Uterus (tissue), 4 donors: ENCODE data around the gene ANXA10. TPM values are rescaled to one million over a fixed set of nuclear protein-coding genes. Genes with fewer than 3 reads are reported as not detected.

Experiments
- DNase-seq, 2 donors: peaks; one replicate each; pipeline ENCODE4 v3.0.0-alpha.2; 2019 to 2020
- H3K27ac ChIP-seq, 2 donors: fragments of 200-600 bp; sonication (generic); 1 replicate in 1 of 2; 2 replicates in 1 of 2; pipeline ENCODE4 v1.5.1; 2016 to 2018
- H3K27me3 ChIP-seq, 2 donors: fragments of 200-600 bp; sonication (generic); one replicate each; pipeline ENCODE4 v1.5.1; 2018 to 2019; ENCODE audit warnings: control low read depth in 1 of 2
- H3K36me3 ChIP-seq, 2 donors: fragments of 200-600 bp; sonication (generic); one replicate each; pipeline ENCODE4 v1.5.1; 2019; ENCODE audit warnings: control low read depth in 1 of 2
- H3K4me1 ChIP-seq, 2 donors: fragments of 200-600 bp; sonication (generic); one replicate each; pipeline ENCODE4 v1.5.1; 2018 to 2019; ENCODE audit warnings: control low read depth in 1 of 2
- H3K4me3 ChIP-seq, 2 donors: fragments of 200-600 bp; sonication (generic); 1 replicate in 1 of 2; 2 replicates in 1 of 2; pipeline ENCODE4 v1.5.1; 2018 to 2019; ENCODE audit warnings: mild to moderate bottlenecking in 1 of 2
- H3K9me3 ChIP-seq, 2 donors: fragments of 200-600 bp; sonication (generic); one replicate each; pipeline ENCODE4 v1.5.1; 2019; ENCODE audit warnings: control low read depth in 1 of 2
- POLR2A ChIP-seq, 2 donors: fragments of 450-650 bp; IDR thresholded peaks; one replicate each; pipeline ENCODE4 v1.6.1; 2016; ENCODE audit warnings: antibody characterized with exemption in 2 of 2, mild to moderate bottlenecking in 1 of 2, moderate library complexity in 1 of 2
- intact Hi-C: fragments of 100-400 bp; cut with DNase I; formaldehyde crosslinking; loops from one replicate; pipeline ENCODE4 v1.15.1; 2023; ENCODE audit warnings: low total_unique reads
- total RNA-seq, 4 donors: library from RNA; depleted of rRNA in 3 of 4; stranded (reverse); fragments of >200 nt in 3 of 4; gene quantifications; one replicate each; pipeline versions ENCODE4 v1.1.0 to v1.2.4, GENCODE V29; 2014 to 2023
- TF ChIP-seq, protein P1 (sequence below), 4 experiments: fragments of 200-600 bp in 2 of 4; fragments of 450-650 bp in 2 of 4; sonication (generic) in 2 of 4; IDR thresholded peaks; one replicate each; pipeline ENCODE4 v1.5.1; 2016 to 2019; ENCODE audit warnings: antibody characterized with exemption in 4 of 4, mild to moderate bottlenecking in 2 of 4, moderate library complexity in 1 of 4
- donor health status: DM: yes; HTN: yes; CAD: no.

The ANXA10 gene
- total RNA-seq, 4 donors from 2014 or later, result not detected

DNA sequence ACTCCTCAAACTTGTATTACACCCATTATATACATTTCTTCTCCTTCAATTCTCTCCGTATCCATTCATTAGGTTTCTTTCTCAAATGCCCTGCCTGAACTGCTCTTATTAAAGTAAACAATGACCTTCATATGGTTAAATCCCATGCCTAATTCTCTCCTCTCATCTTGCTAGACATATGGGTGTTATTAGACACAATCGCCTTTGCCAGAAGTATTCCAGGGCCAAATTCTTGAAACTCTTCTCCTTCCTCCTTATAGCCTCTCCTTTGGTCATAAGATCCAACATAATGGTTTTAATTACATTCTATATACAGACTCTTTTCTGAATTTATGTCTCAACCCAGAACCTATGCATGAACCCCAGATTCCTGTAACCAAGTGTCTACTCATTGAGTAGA is 4.8 kb downstream of the ANXA10 start:
- Histone ChIP-seq H3K27me3 (no peaks in the 10 kb centered on the region), H3K4me1 (no peaks in the 10 kb centered on the region), H3K9me3 (no peaks in the 10 kb centered on the region), H3K4me3 (no peak overlapping the region), H3K36me3 (no peaks in the 10 kb centered on the region), H3K27ac (no peak overlapping the region)
- TF ChIP-seq, protein P1, sequence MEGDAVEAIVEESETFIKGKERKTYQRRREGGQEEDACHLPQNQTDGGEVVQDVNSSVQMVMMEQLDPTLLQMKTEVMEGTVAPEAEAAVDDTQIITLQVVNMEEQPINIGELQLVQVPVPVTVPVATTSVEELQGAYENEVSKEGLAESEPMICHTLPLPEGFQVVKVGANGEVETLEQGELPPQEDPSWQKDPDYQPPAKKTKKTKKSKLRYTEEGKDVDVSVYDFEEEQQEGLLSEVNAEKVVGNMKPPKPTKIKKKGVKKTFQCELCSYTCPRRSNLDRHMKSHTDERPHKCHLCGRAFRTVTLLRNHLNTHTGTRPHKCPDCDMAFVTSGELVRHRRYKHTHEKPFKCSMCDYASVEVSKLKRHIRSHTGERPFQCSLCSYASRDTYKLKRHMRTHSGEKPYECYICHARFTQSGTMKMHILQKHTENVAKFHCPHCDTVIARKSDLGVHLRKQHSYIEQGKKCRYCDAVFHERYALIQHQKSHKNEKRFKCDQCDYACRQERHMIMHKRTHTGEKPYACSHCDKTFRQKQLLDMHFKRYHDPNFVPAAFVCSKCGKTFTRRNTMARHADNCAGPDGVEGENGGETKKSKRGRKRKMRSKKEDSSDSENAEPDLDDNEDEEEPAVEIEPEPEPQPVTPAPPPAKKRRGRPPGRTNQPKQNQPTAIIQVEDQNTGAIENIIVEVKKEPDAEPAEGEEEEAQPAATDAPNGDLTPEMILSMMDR (IDR thresholded peaks at IDR 0.05), result no peak
- DNase-seq, result no peak
- intact Hi-C loops, result no loop called here

DNA sequence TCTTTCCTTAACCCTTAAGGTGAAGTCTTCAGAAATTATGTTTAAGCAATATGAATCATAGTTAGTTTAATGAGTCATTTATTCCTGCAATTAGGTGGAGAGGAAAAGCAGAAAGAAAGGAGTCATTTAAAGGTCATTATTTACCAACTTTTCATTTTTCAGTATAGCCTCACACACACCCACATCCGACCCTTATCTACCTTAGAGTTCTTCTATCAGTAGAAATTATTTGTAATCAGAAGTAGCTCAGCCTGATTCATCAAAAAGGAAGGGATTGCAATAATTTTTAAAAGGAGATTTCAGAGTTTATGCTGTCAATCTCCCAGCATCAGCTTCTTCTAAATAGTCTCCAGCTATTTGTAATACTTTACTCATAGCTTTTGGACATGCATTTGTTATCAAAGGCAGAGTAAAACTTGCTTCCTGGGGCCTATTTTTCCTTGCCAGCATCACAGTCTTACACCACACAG is 5.9 kb downstream of the ANXA10 start:
- no peaks in the 10 kb centered on the region for H3K27me3 ChIP-seq
- H3K36me3 ChIP-seq, result no peaks in the 10 kb centered on the region
- H3K9me3 ChIP-seq, result no peaks in the 10 kb centered on the region
- no peaks in the 10 kb centered on the region for H3K4me1 ChIP-seq
- intact Hi-C loops, result no loop called here
- TF ChIP-seq, protein P1 (IDR thresholded peaks at IDR 0.05), result no peak
- no peak for TF ChIP-seq POLR2A (IDR thresholded peaks at IDR 0.05)
- no peak overlapping the region for H3K27ac ChIP-seq
- H3K4me3 ChIP-seq, result no peak overlapping the region
- no peak for DNase-seq

DNA sequence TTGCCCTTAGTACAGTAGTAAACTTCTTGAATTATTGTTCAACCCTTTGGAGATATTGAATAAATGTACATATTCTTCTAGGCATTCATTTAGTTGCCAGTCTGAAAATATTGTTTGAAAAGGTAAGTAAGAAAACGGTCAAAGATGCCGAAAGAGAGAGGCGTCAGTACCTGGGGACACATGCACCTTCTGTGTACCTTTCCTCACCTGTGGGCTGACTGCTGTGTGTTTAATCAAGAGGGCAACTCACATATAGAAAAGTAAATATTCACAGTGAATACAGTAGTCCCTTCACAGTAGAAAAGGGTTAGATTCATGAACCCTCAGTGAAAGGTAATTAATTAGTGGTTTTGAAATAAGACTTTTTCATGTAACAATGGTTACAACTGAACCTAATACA is 6.9 kb downstream of the ANXA10 start:
- Histone ChIP-seq H3K4me1 (no peaks in the 10 kb centered on the region), H3K27ac (no peak overlapping the region), H3K36me3 (no peaks in the 10 kb centered on the region), H3K27me3 (no peaks in the 10 kb centered on the region), H3K4me3 (no peak overlapping the region), H3K9me3 (no peaks in the 10 kb centered on the region)
- intact Hi-C loops, result no loop called here
- TF ChIP-seq, protein P1 (IDR thresholded peaks at IDR 0.05), result no peak
- no peak for TF ChIP-seq POLR2A (IDR thresholded peaks at IDR 0.05)
- no peak for DNase-seq

DNA sequence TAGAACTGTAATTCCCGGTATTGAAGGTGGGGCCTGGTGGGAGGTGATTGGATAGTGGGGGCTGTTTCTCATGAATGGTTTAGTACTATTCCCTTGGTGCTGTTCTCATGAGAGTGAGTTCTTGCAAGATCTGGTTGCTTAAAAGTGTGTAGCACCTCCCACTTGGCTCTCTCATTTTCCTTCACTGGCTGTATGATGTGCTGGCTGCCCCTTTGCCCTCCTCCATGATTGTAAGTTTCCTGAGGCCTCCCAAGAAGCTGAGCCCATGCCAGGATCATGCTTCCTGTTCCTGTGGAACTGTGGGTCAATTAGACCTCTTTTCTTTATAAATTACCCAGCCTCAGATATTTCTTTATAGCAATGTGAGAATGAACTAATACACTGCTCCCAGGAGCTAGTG is 8.7 kb downstream of the ANXA10 start:
- no peak for TF ChIP-seq POLR2A (IDR thresholded peaks at IDR 0.05)
- TF ChIP-seq, protein P1 (IDR thresholded peaks at IDR 0.05), result no peak
- H3K36me3 ChIP-seq, result no peaks in the 10 kb centered on the region
- no peaks in the 10 kb centered on the region for H3K4me1 ChIP-seq
- no peak overlapping the region for H3K4me3 ChIP-seq
- no peaks in the 10 kb centered on the region for H3K27me3 ChIP-seq
- no peaks in the 10 kb centered on the region for H3K9me3 ChIP-seq
- DNase-seq, result no peak
- intact Hi-C loops, result no loop called here
- no peak overlapping the region for H3K27ac ChIP-seq

DNA sequence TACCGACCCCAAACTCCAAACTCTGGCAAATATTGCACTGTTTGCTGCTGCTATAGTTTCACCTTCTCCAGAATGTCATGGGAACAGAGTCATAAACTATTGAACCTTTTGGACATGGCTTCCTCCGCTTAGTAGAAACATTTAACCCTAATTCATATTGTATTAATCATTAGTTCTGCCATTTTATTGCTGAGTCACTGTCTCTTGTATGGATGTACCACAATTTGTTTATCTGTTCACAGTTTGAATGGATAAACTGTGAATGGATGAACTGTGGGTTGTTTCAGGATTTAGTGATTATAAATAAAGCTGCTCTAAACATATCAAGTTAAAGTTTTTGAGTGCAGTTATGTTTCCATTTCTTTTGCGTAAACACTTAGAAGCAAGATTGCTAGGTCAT is 10.1 kb downstream of the ANXA10 start:
- Histone ChIP-seq H3K4me1 (no peaks in the 10 kb centered on the region), H3K27me3 (no peaks in the 10 kb centered on the region), H3K27ac (no peak overlapping the region), H3K9me3 (no peaks in the 10 kb centered on the region), H3K4me3 (no peak overlapping the region), H3K36me3 (no peaks in the 10 kb centered on the region)
- TF ChIP-seq, protein P1 (IDR thresholded peaks at IDR 0.05), result no peak
- no peak for TF ChIP-seq POLR2A (IDR thresholded peaks at IDR 0.05)
- DNase-seq, result no peak
- intact Hi-C loops, result no loop called here
